Keratinocyte (primary cell): ENCODE results near the gene EXOC4. TPM values are rescaled to one million over a fixed set of nuclear protein-coding genes. Genes with fewer than 3 reads are reported as not detected.

Source experiments
- DNase-seq: peaks from one replicate; pipeline ENCODE4 v3.0.0-alpha.2; 2011; ENCODE audit warnings: low read depth, missing footprints, low spot score
- FAIRE-seq: peaks from 2 replicates; lab custom pipeline; 2011; peaks lifted over from hg19 to GRCh38; lab: Jason Lieb, UNC
- H2AFZ ChIP-seq: 2 replicates; pipeline ENCODE4 v1.6.0; 2012; ENCODE audit warnings: low read length, control low read depth, inconsistent platforms; ENCODE audit not compliant: control insufficient read depth
- H3K27ac ChIP-seq: 2 replicates; pipeline ENCODE4 v1.5.1; 2011; ENCODE audit warnings: low read length; ENCODE audit not compliant: control insufficient read depth, insufficient read depth
- H3K27me3 ChIP-seq: 3 replicates; pipeline ENCODE4 v1.6.0; 2011; ENCODE audit warnings: low read length; ENCODE audit not compliant: control insufficient read depth, insufficient read depth; ENCODE audit errors: extremely low read depth
- H3K36me3 ChIP-seq, 2 experiments: 2 replicates in 1 of 2; 3 replicates in 1 of 2; pipeline ENCODE4 v1.5.1; 2011; ENCODE audit warnings: low read length in 2 of 2, mild to moderate bottlenecking in 1 of 2; ENCODE audit not compliant: control insufficient read depth in 2 of 2, insufficient read depth in 2 of 2; ENCODE audit errors: extremely low read depth in 1 of 2
- H3K4me1 ChIP-seq: 3 replicates; pipeline ENCODE4 v1.5.1; 2011; ENCODE audit warnings: low read length; ENCODE audit not compliant: control insufficient read depth, insufficient read depth; ENCODE audit errors: extremely low read depth
- H3K4me2 ChIP-seq: 3 replicates; pipeline ENCODE4 v1.6.0; 2011; ENCODE audit warnings: low read depth, low read length; ENCODE audit not compliant: control insufficient read depth, insufficient read depth; ENCODE audit errors: extremely low read depth
- H3K4me3 ChIP-seq, 3 experiments: fragments of 200-600 bp in 1 of 3; sonication (generic) in 1 of 3; 2 replicates in 2 of 3; 3 replicates in 1 of 3; pipeline ENCODE4 v1.5.1; 2011 to 2016; ENCODE audit warnings: low read length in 3 of 3, mild to moderate bottlenecking in 3 of 3, control low read depth in 2 of 3, inconsistent platforms in 1 of 3, low read depth in 1 of 3, mixed read lengths in 1 of 3, mixed run types in 1 of 3, moderate library complexity in 1 of 3; ENCODE audit not compliant: control insufficient read depth in 2 of 3, insufficient read depth in 2 of 3; ENCODE audit errors: extremely low read depth in 1 of 3
- H3K79me2 ChIP-seq: 2 replicates; pipeline ENCODE4 v1.6.0; 2012; ENCODE audit warnings: low read length; ENCODE audit not compliant: control insufficient read depth, insufficient read depth
- H3K9ac ChIP-seq: 3 replicates; pipeline ENCODE4 v1.6.0; 2011; ENCODE audit warnings: low read length; ENCODE audit not compliant: control insufficient read depth, insufficient read depth; ENCODE audit errors: extremely low read depth
- H3K9me1 ChIP-seq: 3 replicates; pipeline ENCODE4 v1.6.0; 2011; ENCODE audit warnings: low read length; ENCODE audit not compliant: control insufficient read depth, insufficient read depth; ENCODE audit errors: extremely low read depth
- H3K9me3 ChIP-seq: 2 replicates; pipeline ENCODE4 v1.5.1; 2012; ENCODE audit warnings: low read depth, low read length; ENCODE audit not compliant: control insufficient read depth
- H4K20me1 ChIP-seq: 3 replicates; pipeline ENCODE4 v1.6.0; 2011; ENCODE audit warnings: low read length; ENCODE audit not compliant: control insufficient read depth, insufficient read depth; ENCODE audit errors: extremely low read depth
- CTCF ChIP-seq, 3 experiments: IDR thresholded peaks in 1 of 3; conservative IDR thresholded peaks in 1 of 3; optimal IDR thresholded peaks in 1 of 3; 2 replicates in 2 of 3; 3 replicates in 1 of 3; pipeline versions ENCODE3 to v1.5.1; 2011; ENCODE audit warnings: low read length in 3 of 3, mild to moderate bottlenecking in 3 of 3, moderate library complexity in 2 of 3, control low read depth in 1 of 3, inconsistent platforms in 1 of 3; ENCODE audit not compliant: insufficient read depth in 2 of 3; ENCODE audit errors: extremely low read depth in 1 of 3
- EZH2 ChIP-seq: IDR thresholded peaks from one replicate; pipeline ENCODE4 v1.6.1; 2012; ENCODE audit warnings: inconsistent platforms, mild to moderate bottlenecking, low read length, moderate library complexity
- dilution Hi-C: fragments of 300-500 bp; cut with MboI; formaldehyde crosslinking; loops from one replicate; pipeline ENCODE4 v1.7.0; 2020; ENCODE audit warnings: low sequenced_read_pairs; ENCODE audit not compliant: extremely low pct_ligation_motif_present
- polyA plus RNA-seq, 5 experiments: library from polyadenylated mRNA; depleted of rRNA in 3 of 5; stranded (reverse) in 3 of 5; stranded (forward) in 1 of 5; unstranded in 1 of 5; fragments of >200 nt; gene quantifications; 1 replicate in 1 of 5; 2 replicates in 3 of 5; 3 replicates in 1 of 5; pipeline versions ENCODE4 v1.2.1 to v1.2.3, GENCODE V29; 2011 to 2012; ENCODE audit warnings: missing spikeins in 2 of 5, low read depth in 1 of 5, low replicate concordance in 1 of 5

EXOC4 gene
- polyA plus RNA-seq, 1 donor (not counting 4 experiments of a cell fraction or from before 2014, with no cell fraction given), result 52.6 TPM

- Histone ChIP-seq H3K27me3 (no peaks in the 10 kb centered on the region), H3K79me2 (no peaks in the 10 kb centered on the region), H3K9ac (no peak overlapping the region), H4K20me1 (no peaks in the 10 kb centered on the region), H3K27ac (no peak overlapping the region), H2AFZ (no peak overlapping the region), H3K9me3 (no peaks in the 10 kb centered on the region), H3K36me3 (peaks cover 2 to 4% of the 10 kb centered on the region in 2 experiments), H3K4me2 (peak overlapping the region; percentile 45), H3K9me1 (peaks cover 2% of the 10 kb centered on the region), H3K4me1 (peaks cover 16% of the 10 kb centered on the region), H3K4me3 (no peak overlapping the region)
- DNase-seq (no peak), FAIRE-seq (peak; percentile 20)
- no peak for TF ChIP-seq CTCF (optimal IDR thresholded peaks at IDR 0.05 in 1 of 3, IDR thresholded peaks at IDR 0.05 in 1 of 3, conservative IDR thresholded peaks at IDR 0.05 in 1 of 3; ENCODE audit: extremely low read depth in 1 of 3, insufficient read depth in 2 of 3, low read length in 3 of 3)
- TF ChIP-seq EZH2, result no peak
- dilution Hi-C loops, result no loop called here
These were observed 683.2 kb downstream of the EXOC4 start for GRCh38 chr7:133936074-133936473.

- H3K4me2 ChIP-seq, result no peak overlapping the region
- peaks cover 12% of the 10 kb centered on the region for H3K4me1 ChIP-seq
- H4K20me1 ChIP-seq, result no peaks in the 10 kb centered on the region
- H3K9ac ChIP-seq, result no peak overlapping the region
- DNase-seq, result no peak
- no peak overlapping the region for H3K4me3 ChIP-seq
- peak; percentile 57 for FAIRE-seq
- no peaks in the 10 kb centered on the region for H3K79me2 ChIP-seq
- H3K9me1 ChIP-seq, result peaks cover 2% of the 10 kb centered on the region
- H3K27me3 ChIP-seq, result no peaks in the 10 kb centered on the region
- TF ChIP-seq EZH2 (no peak), CTCF (optimal IDR thresholded peaks at IDR 0.05 in 1 of 3, IDR thresholded peaks at IDR 0.05 in 1 of 3, conservative IDR thresholded peaks at IDR 0.05 in 1 of 3; ENCODE audit: extremely low read depth in 1 of 3, insufficient read depth in 2 of 3, low read length in 3 of 3) (no peak)
- H2AFZ ChIP-seq, result no peak overlapping the region
- dilution Hi-C loops, result no loop called here
- H3K36me3 ChIP-seq, result peaks cover 2 to 4% of the 10 kb centered on the region in 2 experiments
- H3K27ac ChIP-seq, result no peak overlapping the region
- H3K9me3 ChIP-seq, result no peaks in the 10 kb centered on the region
These were observed 684.9 kb downstream of the EXOC4 start for GRCh38 chr7:133937786-133938185.
